Loucy (cell line): ENCODE measurements around the gene KRTAP4-2.
"Not testable (repeated sequence)": the region's sequence is repeated elsewhere in the genome, so short reads cannot be mapped to it uniquely, and the experiment has no call there.

ENCODE experiments used
- H2AFZ ChIP-seq: fragments of 200-600 bp; sonication (generic); 2 replicates; pipeline ENCODE4 v1.6.0; 2016; ENCODE audit warnings: antibody characterized with exemption, mild to moderate bottlenecking, low read length, moderate library complexity
- H3F3A ChIP-seq: fragments of 200-600 bp; 2 replicates; pipeline ENCODE4 v1.6.0; 2016; ENCODE audit warnings: antibody characterized with exemption, low read depth, mild to moderate bottlenecking
- H3K27me3 ChIP-seq: fragments of 200-600 bp; sonication (generic); 2 replicates; pipeline ENCODE4 v1.6.1; 2014; ENCODE audit warnings: low read length, mild to moderate bottlenecking; ENCODE audit not compliant: insufficient read depth, poor library complexity, severe bottlenecking
- H3K36me3 ChIP-seq: fragments of 200-600 bp; sonication (generic); 2 replicates; pipeline ENCODE4 v1.6.1; 2016; ENCODE audit warnings: low read length; ENCODE audit not compliant: insufficient read depth
- H3K4me1 ChIP-seq: fragments of 200-600 bp; sonication (generic); 2 replicates; pipeline ENCODE4 v1.5.1; 2014; ENCODE audit warnings: low read length, mild to moderate bottlenecking; ENCODE audit not compliant: insufficient read depth, poor library complexity, severe bottlenecking
- H3K4me2 ChIP-seq: fragments of 200-600 bp; sonication (generic); 2 replicates; pipeline ENCODE4 v1.6.0; 2014; ENCODE audit warnings: antibody characterized with exemption, low read length, low read depth, mild to moderate bottlenecking; ENCODE audit not compliant: poor library complexity, severe bottlenecking
- H3K4me3 ChIP-seq: fragments of 200-600 bp; sonication (generic); 2 replicates; pipeline ENCODE4 v1.5.1; 2014; ENCODE audit warnings: low read length, mild to moderate bottlenecking, mixed read lengths; ENCODE audit not compliant: poor library complexity, severe bottlenecking
- H3K79me2 ChIP-seq: fragments of 200-600 bp; sonication (generic); 2 replicates; pipeline ENCODE4 v1.6.1; 2014; ENCODE audit warnings: low read length; ENCODE audit not compliant: insufficient read depth
- H3K9ac ChIP-seq: fragments of 200-600 bp; sonication (generic); 2 replicates; pipeline ENCODE4 v1.6.0; 2014; ENCODE audit warnings: mild to moderate bottlenecking, low read depth, low read length, moderate library complexity; ENCODE audit not compliant: poor library complexity, severe bottlenecking
- H3K9me2 ChIP-seq: fragments of 200-600 bp; sonication (generic); replicated peaks from 2 replicates; pipeline ENCODE4 v1.6.1; 2016; ENCODE audit warnings: low read depth, low read length, mixed read lengths
- H3K9me3 ChIP-seq: fragments of 200-600 bp; sonication (generic); 2 replicates; pipeline ENCODE4 v1.6.1; 2014; ENCODE audit warnings: mild to moderate bottlenecking, antibody characterized with exemption, low read length, low read depth; ENCODE audit not compliant: insufficient read depth
- H4K20me1 ChIP-seq: fragments of 200-600 bp; sonication (generic); 2 replicates; pipeline ENCODE4 v1.6.0; 2014; ENCODE audit warnings: antibody characterized with exemption, low read length, mild to moderate bottlenecking; ENCODE audit not compliant: insufficient read depth, poor library complexity, severe bottlenecking
- EZH2phosphoT487 ChIP-seq: fragments of 200-600 bp; IDR thresholded peaks from 2 replicates; pipeline ENCODE4 v1.6.1; 2018; ENCODE audit warnings: antibody characterized with exemption, mild to moderate bottlenecking, moderate library complexity, borderline replicate concordance
- TF ChIP-seq, protein P1 (sequence below): fragments of 200-600 bp; sonication (generic); conservative IDR thresholded peaks from 2 replicates; pipeline ENCODE4 v1.5.1; 2014; ENCODE audit warnings: mild to moderate bottlenecking, antibody characterized with exemption, low read length

KRTAP4-2 gene

DNA sequence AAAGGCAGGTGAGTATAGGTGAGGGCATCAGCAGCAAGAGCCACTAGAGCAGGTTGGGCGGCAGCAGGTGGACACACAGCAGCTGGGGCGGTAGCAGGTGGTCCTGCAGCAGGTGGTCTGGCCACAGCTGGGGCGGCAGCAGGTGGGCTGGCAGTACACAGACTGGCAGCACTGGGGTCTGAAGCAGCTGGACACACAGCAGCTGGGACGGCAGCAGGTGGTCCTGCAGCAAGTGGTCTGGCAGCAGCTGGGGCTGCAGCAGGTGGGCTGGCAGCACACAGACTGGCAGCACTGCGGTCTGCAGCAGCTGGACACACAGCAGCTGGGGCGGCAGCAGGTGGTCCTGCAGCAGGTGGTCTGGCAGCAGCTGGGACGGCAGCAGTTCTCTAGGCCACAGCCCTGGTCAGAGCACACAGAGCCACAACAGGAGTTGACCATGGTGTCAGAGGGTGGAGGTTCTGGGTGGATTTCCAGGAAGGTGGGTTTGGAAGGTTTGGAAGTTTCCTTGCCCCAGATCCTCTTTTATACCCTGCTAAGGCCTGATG, at the start of gene KRTAP4-2:
Gene KRTAP4-2 (minus strand): TSS at position 495 of the 545 bp plus-strand sequence. CDS start 57 bp downstream, at position 438.
- Histone ChIP-seq H3K4me1 (no peaks in the 10 kb centered on the region), H3K27me3 (no peaks in the 10 kb centered on the region), H2AFZ (no peak within 1 kb of the TSS; the same call in 1 of the 2 replicates), H3K9me3 (no peaks in the 10 kb centered on the region), H4K20me1 (no peaks in the 10 kb centered on the region), H3K9ac (no peak within 1 kb of the TSS), H3K79me2 (no peaks in the 10 kb centered on the region), H3K4me3 (no peak within 1 kb of the TSS), H3K36me3 (no peaks in the 10 kb centered on the region), H3K9me2 (no peaks in the 10 kb centered on the region), H3K4me2 (no peak within 1 kb of the TSS), H3F3A (no peaks in the 10 kb centered on the region)
- TF ChIP-seq, protein P1, sequence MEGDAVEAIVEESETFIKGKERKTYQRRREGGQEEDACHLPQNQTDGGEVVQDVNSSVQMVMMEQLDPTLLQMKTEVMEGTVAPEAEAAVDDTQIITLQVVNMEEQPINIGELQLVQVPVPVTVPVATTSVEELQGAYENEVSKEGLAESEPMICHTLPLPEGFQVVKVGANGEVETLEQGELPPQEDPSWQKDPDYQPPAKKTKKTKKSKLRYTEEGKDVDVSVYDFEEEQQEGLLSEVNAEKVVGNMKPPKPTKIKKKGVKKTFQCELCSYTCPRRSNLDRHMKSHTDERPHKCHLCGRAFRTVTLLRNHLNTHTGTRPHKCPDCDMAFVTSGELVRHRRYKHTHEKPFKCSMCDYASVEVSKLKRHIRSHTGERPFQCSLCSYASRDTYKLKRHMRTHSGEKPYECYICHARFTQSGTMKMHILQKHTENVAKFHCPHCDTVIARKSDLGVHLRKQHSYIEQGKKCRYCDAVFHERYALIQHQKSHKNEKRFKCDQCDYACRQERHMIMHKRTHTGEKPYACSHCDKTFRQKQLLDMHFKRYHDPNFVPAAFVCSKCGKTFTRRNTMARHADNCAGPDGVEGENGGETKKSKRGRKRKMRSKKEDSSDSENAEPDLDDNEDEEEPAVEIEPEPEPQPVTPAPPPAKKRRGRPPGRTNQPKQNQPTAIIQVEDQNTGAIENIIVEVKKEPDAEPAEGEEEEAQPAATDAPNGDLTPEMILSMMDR: no peak
- no peak for TF ChIP-seq EZH2phosphoT487

DNA sequence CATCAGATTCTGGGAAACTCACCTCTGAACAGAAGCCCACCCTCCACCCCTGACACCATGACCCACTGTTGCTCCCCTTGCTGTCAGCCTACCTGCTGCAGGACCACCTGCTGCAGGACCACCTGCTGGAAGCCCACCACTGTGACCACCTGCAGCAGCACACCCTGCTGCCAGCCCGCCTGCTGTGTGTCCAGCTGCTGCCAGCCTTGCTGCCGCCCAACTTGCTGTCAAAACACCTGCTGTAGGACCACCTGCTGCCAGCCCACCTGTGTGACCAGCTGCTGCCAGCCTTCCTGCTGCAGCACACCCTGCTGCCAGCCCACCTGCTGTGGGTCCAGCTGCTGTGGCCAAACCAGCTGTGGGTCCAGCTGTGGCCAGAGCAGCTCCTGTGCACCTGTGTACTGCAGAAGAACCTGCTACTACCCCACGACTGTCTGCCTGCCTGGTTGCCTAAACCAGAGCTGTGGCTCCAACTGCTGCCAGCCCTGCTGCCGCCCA, 48.6 kb upstream of the KRTAP4-2 start, which contains the start of gene KRTAP9-2:
Gene KRTAP9-2 (plus strand): TSS at position 51 of the 498 bp plus-strand sequence. CDS start 7 bp downstream, at position 58.
- not testable (repeated sequence) for H3K9me2 ChIP-seq, H3K9me3 ChIP-seq, H3F3A ChIP-seq, H2AFZ ChIP-seq, H3K79me2 ChIP-seq, H3K4me2 ChIP-seq, H3K36me3 ChIP-seq, H3K27me3 ChIP-seq, H3K4me3 ChIP-seq, H3K9ac ChIP-seq, H3K4me1 ChIP-seq, H4K20me1 ChIP-seq

DNA sequence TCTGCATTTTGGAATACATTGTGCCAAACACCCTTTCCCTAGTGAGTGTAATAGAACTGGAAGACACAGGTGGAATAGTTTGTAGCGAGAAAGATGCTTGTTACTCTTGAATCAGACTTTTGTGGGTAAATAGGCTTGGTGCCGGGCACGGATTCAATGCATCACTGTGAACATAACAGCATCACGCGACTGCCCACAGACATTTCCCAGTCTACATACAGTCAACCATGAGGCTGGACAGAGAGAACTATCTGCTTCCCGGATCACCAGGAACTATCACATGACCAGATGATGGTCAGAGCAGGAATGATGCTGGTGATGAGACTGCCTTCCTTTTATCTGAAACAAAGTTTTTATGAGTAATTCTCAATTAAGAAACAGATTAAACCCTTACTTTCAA, 48.0 kb upstream of the KRTAP4-2 start:
- Histone ChIP-seq H3K9me2 (no peaks in the 10 kb centered on the region), H4K20me1 (no peaks in the 10 kb centered on the region), H3F3A (no peaks in the 10 kb centered on the region), H2AFZ (no peak overlapping the region), H3K9ac (no peak overlapping the region), H3K4me2 (no peak overlapping the region), H3K27me3 (no peaks in the 10 kb centered on the region), H3K36me3 (no peaks in the 10 kb centered on the region), H3K4me1 (no peaks in the 10 kb centered on the region), H3K4me3 (no peak overlapping the region), H3K9me3 (no peaks in the 10 kb centered on the region), H3K79me2 (no peaks in the 10 kb centered on the region)
- TF ChIP-seq, protein P1: no peak
- no peak for TF ChIP-seq EZH2phosphoT487

DNA sequence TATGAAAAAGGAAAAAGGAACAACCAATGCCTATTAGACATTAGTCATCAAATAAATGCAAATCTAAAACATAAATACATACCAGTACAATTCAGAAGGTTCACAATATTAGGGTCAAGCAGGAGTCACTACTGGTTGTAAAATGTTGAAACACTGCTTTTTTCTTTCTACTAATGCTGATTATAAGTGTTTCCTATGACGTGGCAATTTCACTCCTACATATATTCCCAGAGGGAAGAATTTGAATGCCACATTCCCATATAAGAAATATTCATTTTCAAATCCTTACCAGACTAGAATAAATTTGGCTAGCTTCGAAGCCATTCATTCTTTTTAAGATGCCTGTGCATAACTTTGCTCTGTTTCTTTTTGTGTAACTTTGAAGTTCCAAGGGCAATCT, 45.8 kb upstream of the KRTAP4-2 start:
- Histone ChIP-seq H3K4me2 (no peak overlapping the region), H2AFZ (no peak overlapping the region), H3K36me3 (no peaks in the 10 kb centered on the region), H3K9me3 (no peaks in the 10 kb centered on the region), H3F3A (no peaks in the 10 kb centered on the region), H3K27me3 (no peaks in the 10 kb centered on the region), H3K9me2 (no peaks in the 10 kb centered on the region), H3K79me2 (no peaks in the 10 kb centered on the region), H3K4me1 (no peaks in the 10 kb centered on the region), H3K4me3 (no peak overlapping the region), H3K9ac (no peak overlapping the region), H4K20me1 (no peaks in the 10 kb centered on the region)
- TF ChIP-seq EZH2phosphoT487: no peak
- TF ChIP-seq, protein P1: no peak
